Mucosa of rectum (tissue), 2 donors: ENCODE measurements around the gene PSORS1C1.
"Not testable (repeated sequence)": the region's sequence is repeated elsewhere in the genome, so short reads cannot be mapped to it uniquely, and the experiment has no call there.

Experiments used
- H3K27ac ChIP-seq, 2 donors: one replicate each; pipeline ENCODE4 v1.7.0; 2013; ENCODE audit warnings: inconsistent platforms in 2 of 2, low read depth in 2 of 2, low read length in 2 of 2
- H3K27me3 ChIP-seq, 2 donors: one replicate each; pipeline ENCODE4 v1.7.0; 2013; ENCODE audit warnings: low read length in 2 of 2; ENCODE audit not compliant: control insufficient read depth in 2 of 2, insufficient read depth in 2 of 2
- H3K36me3 ChIP-seq, 2 donors: one replicate each; pipeline ENCODE4 v1.7.0; 2013; ENCODE audit warnings: low read length in 2 of 2; ENCODE audit not compliant: control insufficient read depth in 2 of 2, insufficient read depth in 2 of 2
- H3K4me1 ChIP-seq, 2 donors: one replicate each; pipeline ENCODE4 v1.7.0; 2013; ENCODE audit warnings: low read length in 2 of 2, mild to moderate bottlenecking in 1 of 2; ENCODE audit not compliant: control insufficient read depth in 2 of 2, insufficient read depth in 2 of 2
- H3K4me3 ChIP-seq, 2 donors: one replicate each; pipeline ENCODE4 v1.7.0; 2013; ENCODE audit warnings: low read length in 2 of 2
- H3K9ac ChIP-seq, 2 donors: one replicate each; pipeline ENCODE4 v1.7.0; 2013; ENCODE audit warnings: low read length in 2 of 2, low read depth in 1 of 2, mild to moderate bottlenecking in 1 of 2
- H3K9me3 ChIP-seq, 2 donors: one replicate each; pipeline ENCODE4 v1.7.0; 2013; ENCODE audit warnings: low read length in 2 of 2; ENCODE audit not compliant: control insufficient read depth in 2 of 2
- donor health status: healthy.
- donor health status: Normal muscosa, but diverticular disease.

Gene PSORS1C1

DNA sequence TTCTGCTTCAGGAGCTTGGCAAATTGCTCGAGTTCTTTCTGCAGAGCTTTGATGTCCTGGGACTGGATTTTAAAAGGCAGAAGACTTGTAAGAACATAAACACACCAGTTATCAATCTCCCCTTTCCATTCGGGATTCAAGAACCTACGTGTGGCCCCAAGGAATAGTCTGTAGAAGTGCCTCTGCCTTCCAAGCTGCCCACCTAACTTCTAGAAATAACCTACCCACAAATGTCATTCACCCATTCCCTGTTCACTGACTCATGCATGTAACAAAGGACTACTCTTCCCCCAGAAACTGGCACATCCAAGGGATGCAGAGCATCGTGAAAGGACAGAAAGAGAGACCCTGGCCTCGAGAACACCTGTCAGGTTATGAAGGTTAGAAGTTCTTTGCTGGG, 51.4 kb downstream of the PSORS1C1 start:
- Histone ChIP-seq H3K4me1 (no peaks in the 10 kb centered on the region), H3K9me3 (no peaks in the 10 kb centered on the region), H3K36me3 (peaks cover 3 to 4% of the 10 kb centered on the region in 2 donors), H3K27ac (no peak overlapping the region), H3K9ac (no peak overlapping the region), H3K27me3 (no peaks in the 10 kb centered on the region), H3K4me3 (no peak overlapping the region)

DNA sequence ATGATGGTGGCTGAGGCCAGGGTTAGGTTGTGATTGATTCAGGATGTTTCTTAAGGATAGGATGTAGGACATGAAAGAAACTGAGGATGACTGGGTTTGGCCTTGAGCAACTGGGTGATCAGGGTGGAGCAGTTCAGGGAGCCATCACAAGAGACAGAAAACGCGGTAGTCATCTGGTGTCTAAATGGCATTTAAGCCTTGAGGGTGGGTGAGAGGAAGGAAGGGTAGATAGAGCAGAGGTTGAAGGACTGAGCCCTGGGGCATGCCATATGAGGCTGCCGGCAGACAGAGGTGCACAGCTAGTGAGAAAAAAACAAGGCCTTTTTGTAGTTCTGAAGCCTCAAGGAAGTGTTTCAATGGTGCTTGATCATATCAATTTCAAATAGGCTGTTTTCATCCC, 54.0 kb downstream of the PSORS1C1 start:
- Histone ChIP-seq H3K27me3 (no peaks in the 10 kb centered on the region), H3K27ac (no peak overlapping the region), H3K9me3 (no peaks in the 10 kb centered on the region), H3K4me1 (no peaks in the 10 kb centered on the region), H3K36me3 (peaks cover 0 to 2% of the 10 kb centered on the region in 2 donors), H3K9ac (no peak overlapping the region), H3K4me3 (no peak overlapping the region)

DNA sequence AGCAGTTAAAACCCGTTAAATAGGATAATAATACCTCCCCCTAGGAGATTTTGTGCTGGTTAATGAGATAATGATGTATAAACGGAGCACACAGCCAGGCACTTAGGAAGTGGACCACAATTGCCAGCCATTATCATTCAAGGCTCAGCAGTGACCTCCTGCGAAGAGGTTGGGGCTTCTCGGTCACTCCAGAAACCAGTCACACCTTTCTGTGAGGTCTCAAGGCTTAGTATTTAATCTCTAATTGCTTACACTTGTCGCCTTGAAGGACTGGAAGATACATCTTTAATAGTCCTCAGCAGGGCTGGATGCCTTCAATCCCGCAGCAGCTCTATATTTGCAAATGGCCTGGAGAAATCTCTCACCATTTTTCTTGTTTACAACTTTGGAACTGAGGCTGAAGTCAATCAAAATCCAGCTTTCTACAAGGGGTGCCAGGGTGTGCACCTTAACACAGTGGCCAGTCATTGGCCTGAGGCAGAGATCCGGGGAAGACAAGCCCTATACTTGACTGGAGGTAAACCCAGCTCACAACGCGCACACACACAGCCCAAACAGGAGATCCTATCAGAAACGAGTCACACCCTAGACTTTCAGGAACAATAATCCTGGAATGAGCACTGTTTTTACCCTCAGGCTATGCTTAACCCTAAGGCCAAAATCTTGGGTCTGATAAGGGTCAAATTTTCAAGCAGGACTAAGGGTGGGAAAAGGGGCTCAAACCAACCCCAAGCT, 54.7 kb downstream of the PSORS1C1 start:
- Histone ChIP-seq H3K4me3 (no peak overlapping the region), H3K9me3 (no peaks in the 10 kb centered on the region), H3K27ac (no peak overlapping the region), H3K4me1 (no peaks in the 10 kb centered on the region), H3K36me3 (peaks cover 2 to 3% of the 10 kb centered on the region in 2 donors), H3K27me3 (no peaks in the 10 kb centered on the region), H3K9ac (no peak overlapping the region)

DNA sequence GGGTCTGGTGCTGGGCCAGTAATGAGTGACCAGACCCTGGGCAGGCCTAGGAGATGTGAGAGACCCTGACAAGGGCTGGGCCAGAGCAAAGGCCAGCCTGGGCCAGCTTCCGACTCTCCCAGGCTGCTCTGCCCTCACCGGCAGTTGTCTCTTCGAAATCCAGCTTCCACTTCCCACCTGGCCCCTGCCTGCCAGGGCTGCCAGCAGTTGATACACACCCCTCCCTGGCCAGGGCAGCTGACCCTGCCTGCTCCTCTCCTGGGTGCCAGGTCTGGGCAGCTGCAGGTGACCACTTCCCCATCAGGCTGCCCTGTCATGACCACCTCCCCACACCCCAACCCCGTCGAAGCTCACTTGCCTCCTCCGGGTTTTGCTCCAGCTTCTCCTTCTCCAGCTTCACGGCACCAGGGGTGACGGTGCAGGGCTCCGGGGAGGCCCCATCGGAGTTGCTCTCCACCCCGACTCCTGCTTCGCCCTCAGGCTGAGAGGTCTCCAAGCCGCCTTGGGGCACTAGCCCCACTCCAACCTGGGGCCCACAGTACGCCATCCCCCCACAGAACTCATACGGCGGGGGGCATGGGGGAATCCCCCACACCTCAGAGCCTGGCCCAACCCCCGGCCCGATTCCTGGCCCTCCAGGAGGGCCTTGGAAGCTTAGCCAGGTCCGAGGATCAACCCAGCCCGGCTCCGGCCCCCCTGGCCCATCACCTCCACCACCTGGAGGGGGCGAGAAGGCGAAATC, 55.4 kb downstream of the PSORS1C1 start:
- not testable (repeated sequence) for H3K4me3 ChIP-seq, H3K27me3 ChIP-seq, H3K36me3 ChIP-seq, H3K27ac ChIP-seq, H3K4me1 ChIP-seq, H3K9ac ChIP-seq, H3K9me3 ChIP-seq

DNA sequence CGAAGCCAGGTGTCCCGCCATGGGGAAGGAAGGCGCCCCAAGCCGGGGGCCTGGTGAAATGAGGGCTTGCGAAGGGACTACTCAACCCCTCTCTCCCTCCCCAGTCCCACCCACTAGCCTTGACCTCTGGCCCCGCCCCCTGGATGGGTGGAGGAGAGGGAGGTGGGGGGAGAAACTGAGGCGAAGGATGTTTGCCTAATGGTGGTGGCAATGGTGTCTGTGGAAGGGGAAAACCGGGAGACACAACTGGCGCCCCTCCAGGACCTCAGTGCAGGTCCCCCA, 55.9 kb downstream of the PSORS1C1 start, which contains the start of gene POU5F1:
Gene POU5F1, minus strand, starts transcription at position 83 of the 282 bp plus-strand sequence. Its CDS starts 62 bp downstream, at position 21.
- no peak within 1 kb of the TSS for H3K9ac ChIP-seq
- no peaks in the 10 kb centered on the region for H3K4me1 ChIP-seq

DNA sequence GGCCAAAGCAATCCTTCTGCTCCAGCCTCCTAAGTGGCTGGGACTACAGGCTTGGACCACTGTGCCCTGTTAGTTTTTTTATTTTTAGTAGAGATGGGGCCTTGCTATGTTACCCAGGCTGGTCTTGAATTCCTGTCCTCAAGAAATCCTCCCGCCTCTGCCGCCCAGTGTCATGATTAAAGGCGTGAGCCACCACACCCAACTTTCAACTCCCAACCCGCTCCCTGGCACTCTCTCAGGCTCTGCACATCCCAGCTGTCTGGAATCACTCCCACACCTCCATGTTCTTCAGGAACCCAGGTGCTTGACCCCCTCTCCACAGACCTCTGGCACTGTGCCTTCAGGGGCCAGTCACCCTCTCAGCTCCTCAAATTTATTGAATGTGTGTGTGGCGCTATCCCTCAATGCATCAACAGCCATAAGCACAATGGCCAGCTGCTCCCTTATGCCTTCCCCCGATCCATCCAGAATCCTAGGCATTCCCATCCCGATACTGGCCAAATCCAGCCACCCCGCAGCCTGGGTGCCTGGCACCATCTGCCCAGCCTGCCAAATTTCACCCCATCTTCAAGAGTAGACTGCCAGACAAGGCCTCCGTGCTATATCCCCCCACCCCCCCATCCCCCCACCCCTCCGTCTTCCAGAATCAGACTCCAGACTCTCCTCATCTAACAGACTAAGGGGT, 56.5 kb downstream of the PSORS1C1 start:
- Histone ChIP-seq H3K36me3 (peaks cover 2 to 14% of the 10 kb centered on the region in 2 donors), H3K27ac (no peak overlapping the region), H3K9ac (no peak overlapping the region), H3K4me3 (no peak overlapping the region), H3K27me3 (no peaks in the 10 kb centered on the region), H3K4me1 (no peaks in the 10 kb centered on the region), H3K9me3 (no peaks in the 10 kb centered on the region)

More for the DNA sequence above, 55.9 kb downstream of the PSORS1C1 start, which contains the start of gene POU5F1:
- Histone ChIP-seq H3K36me3 (peaks cover 2 to 10% of the 10 kb centered on the region in 2 donors), H3K27me3 (no peaks in the 10 kb centered on the region), H3K27ac (no peak within 1 kb of the TSS), H3K9me3 (no peaks in the 10 kb centered on the region), H3K4me3 (no peak within 1 kb of the TSS)

DNA sequence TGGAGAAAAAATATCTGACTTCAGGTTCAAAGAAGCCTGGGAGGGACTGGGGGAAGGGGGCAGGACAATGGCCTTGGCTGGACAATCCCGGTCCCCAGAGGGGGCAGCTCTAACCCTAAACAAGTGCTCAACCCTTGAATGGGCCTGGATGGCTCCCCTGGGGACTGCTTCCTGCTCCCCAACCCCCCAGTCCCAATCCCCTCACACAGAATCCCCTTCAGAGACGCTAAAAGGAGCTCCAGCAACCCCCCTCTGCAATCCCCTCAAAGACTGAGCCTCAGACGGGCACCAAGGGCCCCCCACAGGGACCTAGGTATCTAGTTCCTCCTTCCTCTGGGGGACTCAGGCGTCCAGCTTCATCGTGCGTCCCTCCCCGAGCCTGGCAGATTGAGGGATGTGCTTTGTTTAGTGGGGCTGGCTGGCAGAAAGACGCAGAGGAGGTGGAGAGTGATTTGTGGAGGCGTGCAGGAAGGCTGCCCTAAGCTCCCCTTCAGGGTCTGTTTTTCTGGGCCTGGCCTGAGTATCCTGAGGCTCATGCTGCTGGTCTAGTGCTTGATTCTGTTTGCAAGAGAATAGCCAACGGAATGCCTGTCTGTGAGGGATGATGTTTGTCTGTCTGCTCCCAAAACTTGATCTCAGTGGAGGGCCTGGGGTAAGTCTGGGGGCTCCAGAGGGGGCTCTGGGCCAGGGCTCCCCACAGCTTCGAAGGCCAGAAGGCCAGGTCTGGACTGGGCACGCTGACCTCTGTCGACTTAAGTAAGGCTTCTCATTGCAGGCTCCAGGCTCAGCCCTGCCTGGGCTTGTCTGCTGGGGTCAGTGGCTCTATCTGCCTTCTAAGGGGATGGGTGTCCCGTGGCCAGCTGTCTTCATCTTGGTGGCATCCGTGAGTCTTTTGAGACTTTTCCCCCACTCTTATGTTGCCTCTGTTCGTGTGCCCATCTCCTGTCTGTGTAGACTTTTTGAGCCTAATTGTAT, 57.6 kb downstream of the PSORS1C1 start:
- Histone ChIP-seq H3K27ac (no peak overlapping the region), H3K36me3 (peaks cover 2 to 16% of the 10 kb centered on the region in 2 donors)

DNA sequence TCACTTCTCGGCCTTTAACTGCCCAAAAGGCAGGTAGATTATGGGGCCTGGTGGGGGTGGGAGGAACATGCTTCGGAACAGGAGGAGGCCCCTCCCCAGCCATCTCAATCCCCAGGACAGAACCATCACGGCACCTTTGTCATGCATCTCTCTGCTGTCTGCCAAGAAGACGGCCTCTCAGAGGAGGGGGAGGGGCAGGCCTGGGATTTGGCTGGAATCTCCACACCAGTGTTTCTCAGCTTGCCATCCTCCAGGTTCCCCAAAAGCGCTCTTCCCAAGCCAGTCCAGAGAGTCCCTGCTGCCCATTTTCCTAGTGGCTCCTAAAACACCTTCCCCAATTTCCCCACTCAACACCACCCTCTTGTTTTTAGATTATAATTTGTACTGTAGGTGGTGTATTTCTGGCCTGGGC, 58.4 kb downstream of the PSORS1C1 start:
- H3K9me3 ChIP-seq = no peaks in the 10 kb centered on the region
- no peak overlapping the region for H3K4me3 ChIP-seq
- peaks cover 2 to 18% of the 10 kb centered on the region in 2 donors for H3K36me3 ChIP-seq
- H3K4me1 ChIP-seq = no peaks in the 10 kb centered on the region
- no peak overlapping the region for H3K27ac ChIP-seq
- no peak overlapping the region for H3K9ac ChIP-seq
- H3K27me3 ChIP-seq = no peaks in the 10 kb centered on the region

More for the DNA sequence above, 57.6 kb downstream of the PSORS1C1 start:
- no peak overlapping the region for H3K4me3 ChIP-seq
- H3K4me1 ChIP-seq = no peaks in the 10 kb centered on the region
- no peaks in the 10 kb centered on the region for H3K9me3 ChIP-seq
- H3K27me3 ChIP-seq = no peaks in the 10 kb centered on the region
- H3K9ac ChIP-seq = no peak overlapping the region

DNA sequence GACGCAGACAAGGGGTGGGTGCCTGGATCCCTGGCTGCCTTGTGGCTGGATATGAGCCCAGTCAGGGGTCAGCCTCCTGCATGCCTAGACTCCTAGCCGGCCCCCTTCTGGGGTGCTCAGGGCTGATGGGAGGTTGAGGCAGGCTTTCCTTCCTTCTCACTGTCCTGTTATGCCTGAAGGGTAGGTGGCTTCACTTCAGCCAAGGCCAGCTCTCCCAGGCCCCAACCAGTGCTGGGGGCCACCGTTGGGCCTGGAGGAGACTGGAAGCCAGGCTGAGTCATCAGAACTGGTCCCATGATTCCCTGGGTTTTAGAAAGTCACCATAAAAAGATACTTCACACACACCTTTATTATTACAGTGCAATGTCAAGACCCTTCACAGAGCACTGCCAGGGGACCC, 58.8 kb downstream of the PSORS1C1 start:
- peaks cover 0 to 3% of the 10 kb centered on the region in 2 donors for H3K4me1 ChIP-seq
- H3K4me3 ChIP-seq = no peak overlapping the region
- no peak overlapping the region for H3K9ac ChIP-seq
- no peaks in the 10 kb centered on the region for H3K9me3 ChIP-seq
- no peaks in the 10 kb centered on the region for H3K27me3 ChIP-seq
- no peak overlapping the region for H3K27ac ChIP-seq
- peaks cover 2 to 18% of the 10 kb centered on the region in 2 donors for H3K36me3 ChIP-seq
